ENCODE data around the gene NFIB. TPM values are rescaled to one million over a fixed set of nuclear protein-coding genes. Genes with fewer than 3 reads are reported as not detected.

Gene NFIB
- total and polyA plus RNA-seq, 2 of the 4 experiments (the other 2 are of a cell fraction), result 1.4 to 2.0 TPM

DNA sequence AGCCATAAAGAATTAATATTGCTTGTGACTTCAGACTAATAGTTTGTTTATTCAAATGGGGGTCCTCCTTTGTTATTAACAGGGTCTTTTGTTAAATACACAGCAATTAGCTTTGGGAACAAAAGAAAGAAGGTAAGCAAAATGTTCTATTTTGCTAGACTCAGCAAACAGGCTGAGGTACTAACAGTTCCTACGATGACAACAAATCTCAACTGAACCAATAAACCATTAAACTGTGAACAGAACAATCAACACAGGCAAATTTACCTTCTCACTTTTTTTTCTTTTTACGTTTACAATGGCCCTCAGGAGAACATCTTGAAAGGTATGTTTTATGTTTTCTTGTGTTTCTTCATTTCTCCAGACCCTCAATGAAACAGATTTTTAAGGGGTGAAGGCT is 207.2 kb downstream of the NFIB start:
- CTCF ChIA-PET, result no interaction called here
- no peaks in the 10 kb centered on the region for H3K4me1 ChIP-seq (ENCODE audit: control insufficient read depth, insufficient read depth, low read length)
- no peaks in the 10 kb centered on the region for H3K9me3 ChIP-seq (ENCODE audit: control insufficient read depth, insufficient read depth, low read length)
- H4K20me1 ChIP-seq (ENCODE audit: insufficient read depth, low read length), result no peaks in the 10 kb centered on the region
- H2BK5ac ChIP-seq (ENCODE audit: low read depth, low read length, poor library complexity, severe bottlenecking), result no peak overlapping the region
- H3K27me3 ChIP-seq (ENCODE audit: control insufficient read depth, insufficient read depth, low read length), result no peaks in the 10 kb centered on the region
- WGBS, 2 experiments (ENCODE audit: extremely low coverage in 2 of 2, insufficient read length in 1 of 2), result no CpG with 5 or more reads among the region's 2 CpGs
- BruUV-seq (replicated peaks), result no TSS peak
- no peak overlapping the region for H3K23ac ChIP-seq (ENCODE audit: low read depth, low read length)
- TF ChIP-seq, protein P1, sequence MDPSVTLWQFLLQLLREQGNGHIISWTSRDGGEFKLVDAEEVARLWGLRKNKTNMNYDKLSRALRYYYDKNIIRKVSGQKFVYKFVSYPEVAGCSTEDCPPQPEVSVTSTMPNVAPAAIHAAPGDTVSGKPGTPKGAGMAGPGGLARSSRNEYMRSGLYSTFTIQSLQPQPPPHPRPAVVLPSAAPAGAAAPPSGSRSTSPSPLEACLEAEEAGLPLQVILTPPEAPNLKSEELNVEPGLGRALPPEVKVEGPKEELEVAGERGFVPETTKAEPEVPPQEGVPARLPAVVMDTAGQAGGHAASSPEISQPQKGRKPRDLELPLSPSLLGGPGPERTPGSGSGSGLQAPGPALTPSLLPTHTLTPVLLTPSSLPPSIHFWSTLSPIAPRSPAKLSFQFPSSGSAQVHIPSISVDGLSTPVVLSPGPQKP (IDR thresholded peaks at IDR 0.05; ENCODE audit: borderline replicate concordance, low read depth, low read length), result no peak
- TF ChIP-seq RAD21 (IDR thresholded peaks at IDR 0.05; ENCODE audit: low read length) (no peak), SMC3 (IDR thresholded peaks at IDR 0.05; ENCODE audit: low read depth, low read length) (no peak), CEBPB (IDR thresholded peaks at IDR 0.05; ENCODE audit: low read depth, low read length) (no peak), RFX5 (IDR thresholded peaks at IDR 0.05; ENCODE audit: low read depth, low read length) (no peak), MAFK (IDR thresholded peaks at IDR 0.05; ENCODE audit: low read depth, low read length) (no peak), FOS (IDR thresholded peaks at IDR 0.05; ENCODE audit: low read depth, low read length) (no peak), CHD1 (IDR thresholded peaks at IDR 0.05; ENCODE audit: low read depth, low read length) (no peak), MXI1 (IDR thresholded peaks at IDR 0.05; ENCODE audit: borderline replicate concordance, low read depth, low read length) (no peak), BHLHE40 (IDR thresholded peaks at IDR 0.05; ENCODE audit: low read depth, low read length) (no peak), NFE2L2 (IDR thresholded peaks at IDR 0.05; ENCODE audit: low read depth, low read length) (no peak)
- TF ChIP-seq, protein P2, sequence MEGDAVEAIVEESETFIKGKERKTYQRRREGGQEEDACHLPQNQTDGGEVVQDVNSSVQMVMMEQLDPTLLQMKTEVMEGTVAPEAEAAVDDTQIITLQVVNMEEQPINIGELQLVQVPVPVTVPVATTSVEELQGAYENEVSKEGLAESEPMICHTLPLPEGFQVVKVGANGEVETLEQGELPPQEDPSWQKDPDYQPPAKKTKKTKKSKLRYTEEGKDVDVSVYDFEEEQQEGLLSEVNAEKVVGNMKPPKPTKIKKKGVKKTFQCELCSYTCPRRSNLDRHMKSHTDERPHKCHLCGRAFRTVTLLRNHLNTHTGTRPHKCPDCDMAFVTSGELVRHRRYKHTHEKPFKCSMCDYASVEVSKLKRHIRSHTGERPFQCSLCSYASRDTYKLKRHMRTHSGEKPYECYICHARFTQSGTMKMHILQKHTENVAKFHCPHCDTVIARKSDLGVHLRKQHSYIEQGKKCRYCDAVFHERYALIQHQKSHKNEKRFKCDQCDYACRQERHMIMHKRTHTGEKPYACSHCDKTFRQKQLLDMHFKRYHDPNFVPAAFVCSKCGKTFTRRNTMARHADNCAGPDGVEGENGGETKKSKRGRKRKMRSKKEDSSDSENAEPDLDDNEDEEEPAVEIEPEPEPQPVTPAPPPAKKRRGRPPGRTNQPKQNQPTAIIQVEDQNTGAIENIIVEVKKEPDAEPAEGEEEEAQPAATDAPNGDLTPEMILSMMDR (conservative IDR thresholded peaks at IDR 0.05; ENCODE audit: low read depth, low read length), result no peak
- TF ChIP-seq, protein P3, sequence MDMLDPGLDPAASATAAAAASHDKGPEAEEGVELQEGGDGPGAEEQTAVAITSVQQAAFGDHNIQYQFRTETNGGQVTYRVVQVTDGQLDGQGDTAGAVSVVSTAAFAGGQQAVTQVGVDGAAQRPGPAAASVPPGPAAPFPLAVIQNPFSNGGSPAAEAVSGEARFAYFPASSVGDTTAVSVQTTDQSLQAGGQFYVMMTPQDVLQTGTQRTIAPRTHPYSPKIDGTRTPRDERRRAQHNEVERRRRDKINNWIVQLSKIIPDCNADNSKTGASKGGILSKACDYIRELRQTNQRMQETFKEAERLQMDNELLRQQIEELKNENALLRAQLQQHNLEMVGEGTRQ (IDR thresholded peaks at IDR 0.05; ENCODE audit: low read depth, low read length), result no peak
- intact Hi-C loops (cut with micrococcal nuclease) (no loop called here), dilution Hi-C loops (cut with HindIII; ENCODE audit: low sequenced_read_pairs, unreplicated experiment) (no loop called here), in situ Hi-C loops (cut with MboI; ENCODE audit: low sequenced_read_pairs) (no loop called here)
- no peak overlapping the region for H2AK9ac ChIP-seq (replicated peaks; ENCODE audit: low read depth, low read length, poor library complexity)
- no peak overlapping the region for H2BK120ac ChIP-seq (ENCODE audit: low read depth, low read length)
- no peak overlapping the region for H3K14ac ChIP-seq (replicated peaks; ENCODE audit: low read depth, low read length)
- no peak overlapping the region for H4K91ac ChIP-seq (ENCODE audit: insufficient read depth, low read depth, low read length)
- H4K8ac ChIP-seq (ENCODE audit: low read depth in 2 of 2, low read length in 2 of 2), result no peak overlapping the region
- no peak overlapping the region for H3K4me2 ChIP-seq (ENCODE audit: low read depth, low read length)
- no peak overlapping the region for H3K4ac ChIP-seq (ENCODE audit: low read depth, low read length)
- H3K4me3 ChIP-seq (ENCODE audit: insufficient read depth, low read depth, low read length), result no peak overlapping the region
- no peak overlapping the region for H3K27ac ChIP-seq (ENCODE audit: insufficient read depth, low read length)
- POLR2A ChIA-PET (ENCODE audit: unreplicated experiment), result no interaction called here
- H2BK15ac ChIP-seq (ENCODE audit: low read depth, low read length), result no peak overlapping the region
- H3K9ac ChIP-seq (ENCODE audit: low read depth, low read length), result no peak overlapping the region
- no peak overlapping the region for H2BK20ac ChIP-seq (ENCODE audit: low read depth, low read length)
- H3K36me3 ChIP-seq (ENCODE audit: control insufficient read depth, insufficient read depth, low read length), result no peaks in the 10 kb centered on the region
- H3K79me1 ChIP-seq (ENCODE audit: low read depth in 1 of 2, low read length in 2 of 2), result no peaks in the 10 kb centered on the region
- H2AFZ ChIP-seq (replicated peaks; ENCODE audit: low read length, poor library complexity), result no peak overlapping the region
- no peak overlapping the region for H4K5ac ChIP-seq (ENCODE audit: low read depth, low read length)
- H3K18ac ChIP-seq (ENCODE audit: low read depth, low read length), result no peak overlapping the region
- H3K56ac ChIP-seq (ENCODE audit: extremely low read depth, insufficient read depth, low read length), result no peak overlapping the region
- DNase-seq, result no peak
- no peak overlapping the region for H2AK5ac ChIP-seq (ENCODE audit: low read depth, low read length)
- no peak for ATAC-seq (ENCODE audit: low read depth)
- H3K9me1 ChIP-seq (ENCODE audit: insufficient read depth, low read length), result no peaks in the 10 kb centered on the region
